HG03558 (cell line): ENCODE measurements around the gene SEC22A.

Experiments
- ATAC-seq: cut with Tn5 transposase; IDR thresholded peaks from one replicate; pipeline ENCODE4 v1.9.1; 2021; ENCODE audit warnings: moderate number of reproducible peaks; ENCODE audit not compliant: unreplicated experiment; ENCODE audit errors: extremely low read depth

SEC22A gene

GRCh38 chr3:123201557-123202427 is at the start of gene SEC22A:
SEC22A (plus strand) TSS chr3:123201943; CDS start chr3:123209218, 7,275 bp downstream.
- ATAC-seq: peak; percentile 85

GRCh38 chr3:123152687-123153086 is 49.1 kb upstream of the SEC22A start:
- no peak for ATAC-seq

- ATAC-seq: no peak
These were observed 48.4 kb upstream of the SEC22A start for GRCh38 chr3:123153125-123154019.

DNA sequence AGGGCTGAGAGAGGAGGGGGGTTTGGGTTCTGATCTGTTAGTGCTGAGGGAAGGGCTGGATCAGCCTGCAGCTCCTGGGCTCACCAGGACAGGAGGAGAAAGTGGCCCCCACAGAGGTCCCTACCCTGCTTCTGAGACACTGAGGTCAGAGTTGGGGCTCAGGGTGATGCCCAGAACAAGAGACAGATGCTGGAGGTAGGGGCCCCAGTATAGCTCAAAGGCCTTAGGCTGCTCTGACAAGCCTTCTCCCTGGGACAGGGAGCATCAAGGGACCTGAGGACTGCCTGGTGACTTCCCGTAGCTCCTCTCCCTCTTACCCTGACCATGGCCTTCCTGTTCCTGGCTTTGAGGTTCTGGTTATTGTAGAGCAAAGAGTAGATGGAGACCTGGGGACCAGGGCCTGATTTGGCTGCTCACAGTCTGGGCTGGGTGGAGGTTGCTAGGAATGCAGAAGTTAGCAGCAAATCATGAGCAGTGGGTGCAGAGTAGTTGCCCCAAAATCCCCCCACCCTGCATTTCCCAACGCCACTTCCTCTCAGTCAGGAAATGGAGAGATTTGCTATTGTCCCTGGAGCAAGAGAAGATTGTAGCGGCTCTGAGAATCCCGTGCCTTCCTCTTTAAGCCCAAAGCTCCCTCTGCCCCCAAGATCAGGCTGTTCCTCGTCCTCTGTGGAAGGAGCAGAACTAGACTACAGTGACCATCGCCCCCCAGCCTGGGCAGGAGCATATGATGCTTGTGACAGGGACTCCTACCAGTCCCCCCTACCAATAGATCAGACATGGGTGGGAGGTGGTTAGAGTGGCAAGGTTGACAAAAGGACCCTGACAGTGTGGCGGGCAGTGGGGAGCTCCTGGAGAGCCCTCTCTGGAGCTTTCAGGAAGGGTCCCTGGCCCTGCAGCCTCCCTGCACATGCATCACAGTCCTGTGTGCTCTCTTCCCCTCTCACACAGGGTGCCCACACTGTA is 47.4 kb upstream of the SEC22A start:
- no peak for ATAC-seq

- no peak for ATAC-seq
These were observed 46.2 kb upstream of the SEC22A start for GRCh38 chr3:123155471-123156011.

DNA sequence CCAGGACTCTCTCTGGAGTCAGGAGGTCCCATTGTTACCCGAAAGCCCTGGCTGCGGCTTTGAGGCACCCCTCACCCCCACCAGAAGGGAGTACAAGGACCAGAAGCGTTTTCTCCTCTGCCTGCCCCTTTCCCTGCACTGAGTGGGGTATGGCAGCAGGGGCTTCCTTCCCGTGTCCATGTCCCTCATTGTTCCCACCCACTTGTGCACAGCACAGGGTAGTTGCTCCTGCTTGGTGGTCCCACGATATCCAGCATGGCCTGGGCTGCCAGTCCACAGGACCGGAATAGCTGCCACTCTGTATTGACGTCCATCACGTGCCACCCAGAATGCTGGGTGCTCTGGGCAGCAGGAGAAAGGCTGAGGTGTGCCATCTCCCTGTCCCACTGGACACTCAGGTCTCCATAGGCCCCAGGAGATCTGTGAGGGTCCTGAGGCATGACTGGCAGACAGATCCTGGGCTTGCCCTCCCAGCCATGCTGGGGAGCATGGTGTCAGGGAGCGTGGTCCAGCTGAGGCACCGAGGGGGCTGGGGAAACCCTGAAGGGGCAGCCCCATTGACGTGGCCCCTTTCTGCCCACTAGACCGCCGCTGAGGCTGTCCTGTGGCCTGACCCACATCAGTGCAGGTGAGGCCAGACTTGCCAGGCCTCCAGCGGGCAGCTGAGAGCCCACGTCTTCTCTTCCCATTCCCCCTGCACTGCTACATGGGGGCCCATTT is 45.3 kb upstream of the SEC22A start:
- no peak for ATAC-seq

DNA sequence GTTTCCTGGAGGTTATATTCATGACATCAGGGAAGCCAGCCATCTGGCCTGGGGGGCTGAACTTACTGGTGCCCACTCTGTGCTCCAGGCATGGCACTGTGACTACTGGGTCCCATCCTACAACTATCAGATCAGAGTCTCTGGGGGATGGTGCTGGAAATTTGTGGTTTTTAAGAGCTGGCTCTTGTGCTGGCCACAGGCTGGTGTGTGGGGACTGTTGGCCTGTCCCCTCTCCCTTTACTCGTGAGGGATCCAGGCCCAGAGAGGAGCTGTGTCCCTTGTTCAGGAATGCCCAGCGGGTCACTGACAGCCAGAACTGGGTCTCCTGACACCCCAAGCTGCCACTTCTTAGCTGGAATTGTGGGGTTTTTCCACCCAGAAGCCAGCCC is 44.5 kb upstream of the SEC22A start:
- ATAC-seq: no peak

- ATAC-seq: no peak
These were observed 44.0 kb upstream of the SEC22A start for GRCh38 chr3:123157598-123158287.

- ATAC-seq: no peak
These were observed 43.4 kb upstream of the SEC22A start for GRCh38 chr3:123158330-123158729.

- ATAC-seq: no peak
These were observed 42.8 kb upstream of the SEC22A start for GRCh38 chr3:123158899-123159390.

- ATAC-seq: no peak
These were observed 41.7 kb upstream of the SEC22A start for GRCh38 chr3:123159926-123160635.

DNA sequence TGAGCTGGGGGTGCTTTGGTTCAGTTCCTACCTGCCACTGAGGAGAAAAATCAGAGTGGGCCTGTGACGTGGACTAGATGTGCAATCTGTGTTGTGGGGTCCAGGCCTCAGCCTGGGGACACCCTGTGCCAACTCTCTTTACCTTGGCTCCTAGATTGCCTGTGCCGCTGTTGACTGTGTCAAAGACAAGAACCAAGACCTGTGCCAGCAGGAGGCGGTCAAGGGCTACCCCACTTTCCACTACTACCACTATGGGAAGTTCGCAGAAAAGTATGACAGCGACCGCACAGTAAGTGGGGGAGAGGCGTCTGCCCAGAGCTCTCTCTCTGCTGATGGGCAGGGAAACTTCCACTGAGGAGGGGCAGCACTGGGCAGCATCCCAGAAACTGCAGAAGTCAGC is 40.6 kb upstream of the SEC22A start:
- no peak for ATAC-seq

GRCh38 chr3:123163141-123163540 is 38.6 kb upstream of the SEC22A start:
- no peak for ATAC-seq

DNA sequence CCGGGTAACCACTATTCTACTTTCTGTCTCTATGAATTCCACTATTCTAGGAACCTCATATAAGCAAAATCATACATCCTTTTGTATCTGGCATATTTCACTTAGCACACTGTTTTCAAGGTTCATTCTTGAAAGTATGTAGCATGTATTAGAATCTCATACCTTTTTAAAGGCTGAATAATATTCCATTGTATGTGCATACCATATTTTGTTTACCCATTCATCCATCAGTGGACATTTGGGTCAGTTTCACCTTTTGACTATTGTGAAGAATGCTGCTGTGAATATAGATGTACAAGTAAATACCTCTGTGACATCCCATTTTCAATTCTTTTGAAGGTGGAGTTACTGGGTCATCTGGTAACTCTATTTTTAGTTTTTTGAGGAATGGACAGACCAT is 36.6 kb upstream of the SEC22A start:
- ATAC-seq: no peak

- no peak for ATAC-seq
These were observed 34.1 kb upstream of the SEC22A start for GRCh38 chr3:123167686-123168085.

- ATAC-seq: no peak
These were observed 33.6 kb upstream of the SEC22A start for GRCh38 chr3:123168122-123168521.

DNA sequence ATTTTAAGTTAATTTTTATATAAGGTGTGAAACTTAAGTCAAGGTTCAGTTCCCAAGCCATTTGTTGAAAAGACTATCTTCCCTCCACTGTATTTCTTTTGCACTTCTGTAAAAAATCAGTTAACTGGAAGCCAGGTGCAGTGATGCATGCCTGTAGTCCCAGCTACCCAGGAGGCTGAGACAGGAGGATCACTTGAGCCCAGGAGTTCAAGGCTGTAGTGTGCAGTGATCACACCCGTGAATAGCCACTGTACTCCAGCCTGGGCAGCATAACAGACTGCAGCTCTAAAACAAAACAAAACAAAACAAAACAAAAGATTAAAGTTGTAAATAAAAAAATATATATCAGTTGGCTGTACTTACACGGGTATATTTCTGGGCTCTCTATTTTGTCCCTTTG is 33.1 kb upstream of the SEC22A start:
- ATAC-seq: no peak

DNA sequence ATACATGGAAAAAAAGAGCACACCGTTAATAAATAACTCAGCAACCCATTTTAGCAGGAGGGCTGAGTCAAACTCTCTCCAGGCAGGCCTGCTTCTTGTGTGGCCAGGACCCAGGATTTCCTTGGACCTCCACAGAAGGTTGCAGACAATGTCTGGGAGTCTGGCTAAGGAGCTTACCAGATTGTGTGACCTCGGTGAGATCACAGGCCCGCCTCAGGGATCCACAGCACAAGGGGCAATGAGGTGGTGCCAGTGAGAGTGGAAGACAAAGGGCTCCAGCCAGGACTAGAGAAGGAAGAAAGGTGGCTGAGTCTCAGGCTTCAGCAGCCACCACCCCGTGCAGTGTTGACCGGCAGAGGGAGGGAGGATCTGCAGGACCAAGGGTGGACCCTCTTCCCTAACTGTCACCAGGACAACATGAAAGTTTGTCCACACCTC is 32.2 kb upstream of the SEC22A start:
- ATAC-seq: no peak
